Fibroblast of skin of back (primary cell): Measurements from ENCODE around the gene EXOSC10.
"Not testable (repeated sequence)": the region's sequence is repeated elsewhere in the genome, so short reads cannot be mapped to it uniquely, and the experiment has no call there.

Source experiments
- DNase-seq: peaks from one replicate; pipeline ENCODE4 v3.0.0-alpha.2; 2013

EXOSC10 gene

DNA sequence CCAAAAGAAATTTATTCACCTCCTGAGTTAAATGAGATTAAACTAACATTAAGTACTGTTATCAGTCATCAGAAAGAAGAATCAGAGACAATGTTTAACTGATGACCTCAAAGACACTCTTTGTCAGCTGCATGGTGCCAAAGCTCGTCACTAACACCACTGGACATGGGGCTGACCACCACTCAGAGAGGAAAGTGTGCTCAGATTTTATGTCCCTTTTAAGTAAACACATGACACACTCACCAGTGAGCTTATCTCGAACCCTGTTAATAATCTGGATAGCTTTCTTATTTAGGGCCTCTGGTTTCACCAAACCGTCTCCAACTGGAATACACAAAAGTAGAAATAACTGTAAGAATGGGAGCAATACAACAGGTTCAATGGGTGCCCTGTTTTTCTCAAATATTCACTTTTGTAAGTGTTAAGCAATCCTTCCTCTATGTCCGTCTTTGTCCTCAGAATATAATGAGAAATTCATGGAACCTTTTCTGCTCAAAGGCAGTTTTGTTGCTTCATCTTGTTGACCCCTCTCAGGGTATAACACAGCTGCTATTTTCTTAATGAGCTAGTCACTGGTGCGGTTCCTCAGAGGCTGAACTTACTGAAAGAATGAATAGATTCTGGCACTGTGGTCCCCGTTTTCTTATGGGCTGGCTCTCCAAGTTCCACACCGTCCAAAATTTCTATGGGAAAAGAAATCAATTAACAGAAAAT lies 9.5 kb upstream of the EXOSC10 start:
- no peak for DNase-seq

DNA sequence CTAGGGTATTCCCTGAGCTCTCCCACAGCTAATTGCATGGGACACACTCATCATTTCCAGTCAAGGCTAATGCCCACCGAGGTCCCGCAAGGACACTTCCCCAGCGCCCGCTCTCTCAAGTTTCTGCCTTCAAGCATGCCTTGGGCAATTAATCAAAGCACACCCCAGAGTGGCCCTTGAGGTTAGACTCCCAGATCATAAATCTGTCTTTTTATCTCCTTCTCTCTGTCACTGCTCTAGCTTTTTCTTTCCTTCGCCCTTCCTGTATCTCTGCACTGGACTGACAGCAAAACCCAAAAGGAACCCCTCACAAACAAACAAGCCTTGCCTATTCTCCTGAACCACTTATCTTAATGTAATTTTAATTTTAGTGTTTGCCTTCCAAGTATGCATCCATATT lies 7.9 kb upstream of the EXOSC10 start:
- DNase-seq, result no peak

DNA sequence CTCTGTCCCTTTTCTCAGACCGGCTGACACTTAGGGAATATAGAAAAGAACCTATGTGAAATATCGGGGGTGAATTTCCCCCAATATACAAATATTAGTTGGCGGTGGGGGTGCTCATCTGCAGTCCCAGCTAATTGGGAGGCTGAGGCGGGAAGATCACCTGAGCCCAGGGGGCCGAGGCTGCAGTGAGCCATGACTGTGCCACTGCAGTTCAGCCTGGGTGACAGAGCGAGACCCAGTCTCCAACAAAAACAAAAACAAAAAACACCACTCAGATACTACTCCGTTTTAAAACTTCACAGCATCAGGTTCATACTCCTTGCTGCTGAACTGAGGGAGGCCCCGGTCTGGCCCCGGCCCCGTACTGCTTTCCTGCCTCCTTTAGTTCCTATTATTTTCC lies 5.9 kb upstream of the EXOSC10 start:
- DNase-seq, result no peak

DNA sequence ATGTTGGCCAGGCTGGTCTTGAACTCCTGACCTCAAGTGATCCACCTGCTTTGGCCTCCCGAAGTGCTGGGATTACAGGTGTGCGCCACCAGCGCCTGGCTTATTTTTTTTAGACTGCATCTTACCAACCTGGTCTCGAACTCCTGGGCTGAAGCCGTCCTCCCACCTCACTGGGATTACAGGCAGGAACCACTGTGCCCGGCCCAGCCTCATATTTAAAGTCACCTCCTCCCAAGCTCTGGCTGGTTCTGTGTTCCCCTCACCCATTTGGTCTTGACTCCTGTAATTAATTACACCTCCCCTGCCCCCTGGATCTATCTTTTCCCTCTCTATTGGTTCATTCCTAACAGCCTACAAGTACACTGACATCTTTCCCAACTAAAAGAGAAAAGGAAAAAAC lies 1.7 kb upstream of the EXOSC10 start:
- DNase-seq, result no peak

DNA sequence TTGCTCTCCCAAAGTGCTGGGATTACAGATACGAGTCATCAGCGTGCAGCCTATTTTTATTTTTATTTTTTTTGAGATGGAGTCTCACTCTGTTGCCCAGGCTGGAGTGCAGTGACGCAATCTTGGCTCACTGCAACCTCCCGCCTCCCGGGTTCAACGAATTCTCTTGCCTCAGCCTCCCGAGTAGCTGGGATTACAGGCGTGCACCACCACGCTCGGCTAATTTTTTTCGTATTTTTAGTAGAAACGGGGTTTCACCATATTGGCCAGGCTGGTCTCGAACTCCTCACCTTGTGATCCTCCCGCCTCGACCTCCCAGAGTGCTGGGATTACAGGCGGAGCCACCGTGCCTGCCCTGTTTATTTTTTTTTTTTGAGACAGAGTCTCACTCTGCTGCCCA lies 1.1 kb upstream of the EXOSC10 start:
- DNase-seq, result not testable (repeated sequence)

DNA sequence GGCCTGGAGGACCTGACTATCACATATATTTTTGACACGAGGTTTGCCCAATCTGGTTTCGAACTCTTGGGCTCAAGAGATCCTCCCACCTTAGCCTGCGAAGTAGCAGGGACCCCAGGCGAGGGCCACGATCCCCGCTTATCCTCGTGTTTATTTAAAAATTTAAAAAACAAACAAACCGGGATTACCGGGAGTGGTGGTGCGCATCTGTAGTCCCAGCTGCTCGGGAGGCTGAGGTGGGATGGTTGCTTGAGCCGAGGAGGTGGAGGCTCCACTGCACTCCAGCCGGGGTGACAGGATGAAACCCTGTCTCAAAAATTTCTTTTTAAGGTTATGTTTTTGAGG lies 452 bp upstream of the EXOSC10 start:
- DNase-seq, result no peak

DNA sequence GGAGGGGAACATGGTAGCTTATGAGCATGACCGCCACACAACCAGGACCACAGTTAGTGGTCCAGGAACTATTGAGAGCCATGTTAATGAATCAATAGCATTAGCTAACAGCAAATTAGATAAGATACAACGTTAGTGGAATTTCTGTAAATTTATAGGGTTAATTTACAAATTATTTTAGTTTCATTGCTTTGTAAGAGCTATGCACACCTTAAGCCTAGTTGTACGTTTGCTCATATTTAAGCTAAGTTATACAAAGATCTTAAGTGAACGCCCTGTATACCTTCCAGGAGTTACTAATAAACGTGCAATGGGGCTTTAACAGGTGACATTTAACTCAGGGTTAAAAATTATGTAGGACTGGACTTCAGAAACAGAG lies 749 bp downstream of the EXOSC10 start:
- no peak for DNase-seq

DNA sequence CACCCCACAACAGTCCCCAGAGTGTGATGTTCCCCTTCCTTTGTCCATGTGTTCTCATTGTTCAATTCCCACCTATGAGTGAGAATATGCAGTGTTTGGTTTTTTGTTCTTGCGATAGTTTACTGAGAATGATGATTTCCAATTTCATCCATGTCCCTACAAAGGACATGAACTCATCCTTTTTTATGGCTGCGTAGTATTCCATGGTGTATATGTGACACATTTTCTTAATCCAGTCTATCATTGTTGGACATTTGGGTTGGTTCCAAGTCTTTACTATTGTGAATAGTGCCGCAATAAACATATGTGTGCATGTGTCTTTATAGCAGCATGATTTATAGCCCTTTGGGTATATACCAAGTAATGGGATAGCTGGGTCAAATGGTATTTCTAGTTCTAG lies 15.9 kb downstream of the EXOSC10 start:
- not testable (repeated sequence) for DNase-seq

DNA sequence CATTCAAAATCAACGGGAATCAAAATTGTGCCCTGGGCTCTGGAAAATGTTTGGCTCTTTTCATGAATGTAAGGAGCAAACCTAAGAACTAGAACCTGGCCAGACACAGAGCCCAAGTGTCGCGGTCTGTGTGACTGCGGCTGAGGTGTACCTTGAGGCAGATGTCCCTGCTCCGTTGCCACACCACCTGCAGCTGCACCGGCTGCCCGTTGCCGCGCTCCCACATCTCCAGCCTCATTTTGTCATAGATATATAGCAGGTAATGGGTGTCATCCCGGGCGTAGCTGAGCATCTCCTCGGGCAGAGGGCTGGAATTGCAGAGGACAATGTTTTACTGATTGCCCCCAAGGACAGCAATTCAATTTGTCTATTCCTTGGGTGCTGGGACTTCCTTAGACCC lies 18.7 kb downstream of the EXOSC10 start:
- DNase-seq, result no peak

DNA sequence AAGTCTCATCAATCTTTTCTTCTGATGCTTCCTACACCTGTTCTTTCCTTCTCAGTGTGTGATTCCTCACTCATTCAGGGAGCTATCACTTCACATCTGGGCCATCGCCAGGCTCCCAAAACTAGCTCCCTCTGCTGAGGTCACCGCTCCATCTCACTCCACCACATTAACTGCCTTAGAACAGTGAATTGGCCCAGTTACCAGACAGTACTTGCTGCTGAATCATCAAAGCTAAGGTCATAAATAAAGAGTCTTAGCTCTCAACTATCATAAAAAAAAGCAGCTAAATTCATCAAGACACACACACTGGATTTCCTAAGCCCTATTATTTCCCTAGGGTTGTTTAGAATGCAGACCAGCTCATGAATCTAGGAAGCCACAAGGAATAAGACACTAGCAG lies 21.0 kb downstream of the EXOSC10 start:
- no peak for DNase-seq

DNA sequence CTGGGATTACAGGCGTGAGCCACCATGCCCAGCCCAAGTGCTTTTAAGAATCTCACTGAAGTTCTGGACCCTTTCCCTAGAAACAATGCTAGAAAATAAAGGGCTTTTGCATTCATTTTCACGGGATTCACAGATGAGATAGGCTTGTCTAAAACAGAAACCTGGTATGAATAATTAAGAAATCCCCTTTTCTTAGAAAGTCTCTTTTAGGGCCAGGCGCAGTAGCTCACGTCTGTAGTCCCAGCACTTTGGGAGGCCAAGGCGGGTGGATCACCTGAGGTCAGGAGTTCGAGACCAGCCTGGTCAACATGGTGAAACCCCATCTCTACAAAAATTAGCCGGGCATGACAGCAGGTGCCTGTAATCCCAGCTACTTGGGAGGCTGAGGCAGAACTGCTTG lies 26.3 kb downstream of the EXOSC10 start:
- not testable (repeated sequence) for DNase-seq

DNA sequence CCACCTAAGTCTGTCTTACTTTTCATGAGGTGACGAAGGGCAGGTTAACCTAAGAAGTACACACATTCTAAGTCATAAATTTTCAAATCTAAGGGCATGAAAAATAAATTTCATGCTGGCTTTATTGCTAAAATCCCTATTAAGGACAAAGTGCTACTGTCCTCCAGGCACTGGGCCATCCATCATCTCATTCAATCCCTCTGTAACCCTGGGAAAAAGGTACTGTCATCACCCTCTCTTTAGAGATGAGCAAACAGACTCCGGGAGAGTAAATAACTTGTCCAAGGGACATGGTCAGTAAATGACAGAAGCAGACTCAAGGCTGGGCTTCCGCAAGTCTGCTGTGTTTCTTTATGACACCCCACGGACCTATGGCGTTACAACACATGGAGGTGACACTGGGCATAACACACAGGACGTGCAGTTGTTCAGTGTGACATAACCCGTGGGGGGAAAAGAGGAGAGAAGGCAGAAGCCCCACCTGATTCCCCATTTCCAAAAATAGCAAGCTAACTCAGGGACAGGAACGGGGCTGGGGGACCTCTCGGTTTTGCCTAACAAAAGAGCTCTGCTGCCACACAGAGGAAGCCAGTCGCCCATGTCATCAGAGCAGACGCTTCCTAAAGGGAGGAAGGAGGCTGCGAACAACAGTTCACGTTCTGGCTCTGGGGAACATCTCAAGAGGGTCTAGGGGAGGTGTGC lies 27.3 kb downstream of the EXOSC10 start:
- no peak for DNase-seq

DNA sequence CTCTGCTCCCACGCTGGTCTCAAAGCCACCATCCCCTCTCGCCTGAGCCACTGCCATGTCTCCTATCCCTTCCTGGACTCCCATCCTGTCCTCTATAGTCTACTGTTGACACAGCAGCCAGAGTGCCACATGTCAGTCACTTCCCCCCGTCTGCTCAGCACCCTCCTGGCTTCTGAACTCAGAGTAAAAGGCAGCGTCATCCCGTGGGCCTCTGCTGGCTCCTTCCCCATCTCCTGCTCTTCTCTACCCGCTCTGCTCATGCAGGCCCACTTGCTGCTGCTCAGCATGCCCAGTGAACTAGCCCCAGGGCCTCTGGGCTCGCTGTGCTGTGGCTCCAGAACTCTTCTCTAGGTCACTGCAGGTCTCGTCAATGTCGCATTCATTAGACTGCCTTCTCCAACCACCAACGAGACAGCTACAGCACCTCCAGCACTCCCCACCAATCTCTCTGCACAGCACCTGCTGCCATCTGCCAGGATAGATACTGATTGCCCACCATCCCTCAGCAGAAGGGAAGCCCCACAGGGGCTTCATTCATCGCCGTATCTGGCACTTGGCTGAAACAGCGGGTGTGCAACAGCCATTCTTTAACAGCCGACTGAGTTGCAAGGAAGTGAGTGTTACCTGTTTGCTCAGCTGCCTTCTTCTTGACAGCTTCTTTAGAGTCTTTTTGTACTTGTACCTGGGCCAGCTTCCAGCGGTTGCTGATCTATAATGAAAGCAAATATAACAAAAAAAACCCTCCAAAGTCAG lies 28.0 kb downstream of the EXOSC10 start:
- no peak for DNase-seq

DNA sequence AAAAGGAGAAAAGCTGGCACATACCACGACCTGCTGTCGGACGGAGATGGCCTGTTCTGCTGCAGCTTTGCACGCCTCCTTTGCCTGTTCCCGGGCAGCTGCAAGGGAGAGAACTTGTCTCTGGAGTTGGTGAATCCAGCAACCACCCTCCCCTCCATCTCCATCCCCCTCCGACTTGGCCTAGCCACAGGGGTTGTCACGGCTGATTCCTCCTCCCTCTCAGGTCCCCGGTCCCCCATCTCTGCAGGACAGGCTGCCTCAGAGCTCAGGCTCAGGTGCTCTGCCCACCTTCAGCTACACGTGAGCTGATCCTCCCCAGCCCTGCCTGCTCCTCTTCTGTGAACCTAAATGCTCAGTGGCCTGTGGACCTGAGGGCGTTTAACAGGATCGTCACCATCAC lies 28.8 kb downstream of the EXOSC10 start:
- DNase-seq, result no peak

DNA sequence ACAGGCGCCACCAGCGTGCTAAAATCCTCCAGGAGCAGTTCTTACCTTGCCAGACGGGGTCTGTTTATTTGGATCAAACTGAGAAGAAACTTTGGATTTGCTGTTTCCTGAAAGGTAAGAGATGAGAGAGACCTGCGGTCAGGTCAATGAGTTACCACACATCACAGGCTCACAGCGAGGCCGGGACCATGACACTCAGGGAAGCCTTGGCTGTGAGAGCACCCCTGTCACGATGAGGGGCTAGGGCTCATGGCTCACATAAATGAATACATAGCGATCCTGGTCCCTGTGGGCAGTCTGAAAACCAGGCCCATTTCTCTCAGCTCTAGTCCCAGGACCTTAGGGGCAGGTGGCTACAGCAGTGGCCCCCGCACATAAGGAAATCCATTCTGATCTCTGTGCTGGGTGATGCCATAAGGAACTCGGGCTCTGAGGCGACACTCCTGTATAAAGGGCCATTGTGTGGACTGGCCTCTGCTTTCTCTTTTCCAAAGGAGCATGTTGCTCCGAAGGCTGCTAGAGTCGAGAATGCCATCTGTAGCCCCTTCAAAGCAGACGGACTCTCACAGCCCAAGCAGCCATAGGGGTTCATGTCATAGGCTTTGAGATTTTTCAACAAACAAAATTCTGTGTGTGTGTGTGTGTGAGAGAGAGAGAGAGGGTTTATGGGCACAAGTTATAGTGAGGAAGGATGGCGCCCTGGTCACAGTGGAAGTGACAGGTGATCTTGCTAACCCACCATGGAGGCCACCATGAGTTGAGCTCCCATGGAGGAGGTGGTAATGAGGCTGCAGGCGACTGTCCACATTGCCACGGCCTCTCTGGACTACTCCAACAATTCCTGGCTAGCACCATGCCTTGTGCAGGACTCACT lies 30.8 kb downstream of the EXOSC10 start:
- DNase-seq, result no peak

DNA sequence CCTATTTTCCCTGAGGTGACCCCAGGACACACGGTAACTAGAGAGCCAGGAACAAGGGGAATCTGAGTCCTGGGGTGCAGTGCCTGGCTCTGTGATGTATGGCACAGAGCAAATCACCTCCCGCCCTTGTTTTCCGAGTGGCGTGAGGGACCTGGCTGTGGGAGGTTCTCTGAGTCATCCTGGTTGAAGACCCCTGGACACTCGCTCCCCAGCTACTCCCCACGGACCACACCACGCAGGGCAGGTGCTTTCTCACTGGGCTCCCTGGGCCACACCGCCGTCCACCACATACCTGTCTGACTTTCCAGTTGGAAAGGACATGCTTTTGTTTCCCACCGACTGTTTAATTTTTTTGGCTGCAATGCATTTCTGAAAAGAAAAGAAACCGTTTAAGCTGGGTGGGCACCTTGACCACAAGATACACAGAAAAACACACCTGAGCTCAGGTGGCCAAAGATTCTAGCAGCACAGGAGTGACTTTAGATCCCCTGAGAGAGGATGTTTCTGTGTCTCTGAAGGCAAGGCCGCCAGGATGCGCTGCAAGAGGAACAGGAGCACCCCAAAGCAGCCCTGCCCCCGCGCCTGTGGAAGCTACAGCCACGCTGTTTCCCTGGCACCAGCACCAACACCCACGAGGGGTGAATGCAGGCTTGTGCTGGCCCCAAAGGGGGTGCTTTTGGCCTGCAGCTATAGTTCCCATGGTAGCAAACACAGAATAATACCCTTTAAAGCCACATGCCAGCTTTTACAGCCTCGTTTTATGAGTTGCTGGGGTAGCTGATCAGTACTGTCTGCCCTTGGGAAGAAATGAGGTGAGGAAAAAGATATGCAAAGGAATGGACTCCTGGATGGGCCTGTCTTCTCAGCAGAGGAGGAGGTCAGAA lies 31.7 kb downstream of the EXOSC10 start:
- no peak for DNase-seq

DNA sequence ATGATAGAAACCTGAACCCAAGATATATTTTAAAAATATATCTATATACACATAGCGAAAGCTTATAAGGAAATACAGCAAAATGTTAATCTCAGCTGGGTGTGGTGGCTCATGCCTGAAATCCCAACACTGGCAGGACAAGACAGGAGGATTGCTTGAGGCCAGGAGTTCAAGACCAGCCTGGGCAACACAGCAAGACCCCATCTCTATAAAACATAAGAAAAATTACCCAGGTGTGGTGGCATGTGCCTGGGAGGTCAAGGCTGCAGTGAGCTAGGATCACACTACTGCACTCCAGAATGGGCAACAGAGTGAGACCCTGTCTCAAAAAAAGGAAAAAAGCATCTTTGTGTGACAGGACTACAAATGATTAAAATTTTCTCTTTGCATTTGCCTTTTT lies 33.9 kb downstream of the EXOSC10 start:
- DNase-seq, result no peak

DNA sequence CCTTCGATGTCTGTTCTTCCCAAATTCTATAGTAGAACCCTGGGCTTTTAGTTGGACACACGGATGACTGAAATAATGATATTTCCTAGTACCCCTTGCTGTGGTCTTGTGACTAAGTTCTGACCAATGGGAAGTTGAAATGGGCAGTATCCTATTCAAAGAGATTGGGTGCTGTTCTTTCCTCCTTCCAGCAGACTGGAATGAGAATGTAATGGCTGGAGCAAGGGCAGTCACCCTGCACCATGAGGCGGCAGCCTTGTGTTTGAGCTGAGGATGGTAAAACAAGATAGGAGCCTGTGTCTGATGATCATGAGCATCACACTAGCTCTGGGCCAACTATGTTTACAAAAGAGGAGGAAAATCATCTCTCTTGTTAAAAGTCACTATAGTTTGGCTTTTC lies 34.7 kb downstream of the EXOSC10 start:
- DNase-seq, result no peak

DNA sequence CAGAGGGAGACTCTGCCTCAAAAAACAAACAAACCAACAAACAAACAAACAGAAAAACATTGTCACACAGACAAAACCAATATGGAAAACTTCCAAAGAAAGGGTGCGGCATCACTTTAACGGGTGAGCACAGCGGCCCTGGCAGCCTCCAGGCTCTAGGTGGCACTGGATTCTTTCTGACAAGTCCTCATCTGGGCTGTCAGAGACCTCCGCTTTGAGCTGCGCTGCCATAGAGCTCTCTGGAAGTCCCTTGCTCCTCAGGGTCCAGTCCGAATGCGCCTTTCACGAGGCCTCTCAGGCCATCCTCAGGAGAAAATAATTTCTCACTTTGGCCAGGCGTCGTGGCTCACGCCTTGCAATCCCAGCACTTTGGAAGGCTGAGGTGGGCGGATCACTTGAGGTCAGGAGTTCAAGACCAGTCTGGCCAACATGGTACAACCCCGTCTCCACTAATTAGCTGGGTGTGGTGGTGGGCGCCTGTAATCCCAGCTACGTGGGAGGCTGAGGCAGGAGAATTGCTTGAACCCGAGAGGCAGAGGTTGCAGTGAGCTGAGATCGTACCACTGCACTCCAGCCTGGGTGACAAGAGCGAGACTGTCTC lies 35.6 kb downstream of the EXOSC10 start:
- not testable (repeated sequence) for DNase-seq

DNA sequence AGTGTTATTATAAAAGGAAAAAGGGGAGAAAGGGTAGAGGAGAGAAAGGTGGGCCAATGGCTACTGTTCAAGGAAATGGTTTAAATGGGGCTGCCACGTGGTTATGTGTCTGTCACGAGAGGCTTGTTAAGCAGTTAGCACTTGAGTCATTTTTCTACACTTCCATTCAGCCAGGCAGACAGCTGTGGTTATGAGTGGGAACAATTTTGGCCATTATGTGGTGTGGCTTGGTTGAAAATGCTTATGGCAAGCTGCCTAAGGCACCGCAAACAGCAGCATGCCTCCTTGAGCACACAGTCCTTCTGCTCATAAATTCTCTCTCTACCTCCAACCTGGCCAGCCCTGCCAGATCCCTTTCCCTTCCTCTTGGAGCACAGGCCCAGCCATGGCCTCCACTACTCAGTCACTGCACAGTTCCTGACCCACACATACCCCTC lies 36.7 kb downstream of the EXOSC10 start:
- no peak for DNase-seq

DNA sequence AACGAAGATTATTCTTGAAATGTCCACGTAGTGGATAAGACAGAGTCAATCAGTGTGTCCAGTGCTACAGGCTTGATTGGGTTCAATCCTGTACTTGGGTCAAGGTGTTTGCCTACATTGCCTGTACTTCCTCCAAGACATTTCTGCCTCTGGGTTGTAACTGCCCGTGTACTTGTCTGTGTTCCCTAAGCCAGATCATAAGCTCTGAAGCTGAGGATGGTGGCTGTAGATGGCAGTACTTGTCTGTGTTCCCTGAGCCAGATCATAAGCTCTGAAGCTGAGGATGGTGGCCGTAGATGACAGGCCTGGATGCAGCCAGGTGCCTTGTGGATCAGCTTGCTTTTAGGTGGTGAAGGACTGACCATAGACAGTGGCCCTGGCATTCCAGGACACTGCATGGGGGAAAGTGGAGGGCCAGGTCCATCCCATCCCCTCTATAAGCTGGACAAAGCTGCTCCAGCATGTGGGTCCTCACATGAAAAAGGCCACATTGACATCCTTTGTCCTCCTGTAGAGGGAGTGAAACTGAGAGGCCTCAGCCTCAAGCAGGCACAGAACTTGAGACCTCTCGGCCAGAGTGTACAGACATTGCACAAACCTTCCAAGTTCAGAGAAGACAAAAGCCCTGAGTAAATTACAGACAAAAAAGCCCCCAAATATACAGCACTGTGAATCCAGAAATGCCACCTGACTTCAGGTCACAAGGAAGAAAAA lies 37.9 kb downstream of the EXOSC10 start:
- DNase-seq, result no peak
